ENCODE measurements around the gene GPR176.

GRCh38 chr15:39873978-39874377, 46.1 kb downstream of the GPR176 start:
- no peak for TF ChIP-seq FOXM1 (IDR thresholded peaks at IDR 0.05; ENCODE audit: low read depth)
- TF ChIP-seq CTCF (IDR thresholded peaks at IDR 0.05), result no peak
- no peak for TF ChIP-seq MAX (IDR thresholded peaks at IDR 0.05; ENCODE audit: low read depth)
- TF ChIP-seq MEF2A (IDR thresholded peaks at IDR 0.05; ENCODE audit: borderline replicate concordance, low read depth), result no peak
- TF ChIP-seq GATA2 (CRISPR knock-in tag; IDR thresholded peaks at IDR 0.05), result no peak
- TF ChIP-seq, protein P1, sequence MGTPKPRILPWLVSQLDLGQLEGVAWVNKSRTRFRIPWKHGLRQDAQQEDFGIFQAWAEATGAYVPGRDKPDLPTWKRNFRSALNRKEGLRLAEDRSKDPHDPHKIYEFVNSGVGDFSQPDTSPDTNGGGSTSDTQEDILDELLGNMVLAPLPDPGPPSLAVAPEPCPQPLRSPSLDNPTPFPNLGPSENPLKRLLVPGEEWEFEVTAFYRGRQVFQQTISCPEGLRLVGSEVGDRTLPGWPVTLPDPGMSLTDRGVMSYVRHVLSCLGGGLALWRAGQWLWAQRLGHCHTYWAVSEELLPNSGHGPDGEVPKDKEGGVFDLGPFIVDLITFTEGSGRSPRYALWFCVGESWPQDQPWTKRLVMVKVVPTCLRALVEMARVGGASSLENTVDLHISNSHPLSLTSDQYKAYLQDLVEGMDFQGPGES (IDR thresholded peaks at IDR 0.05; ENCODE audit: low read depth, low read length), result no peak
- TF ChIP-seq EZH2phosphoT487 (IDR thresholded peaks at IDR 0.05; ENCODE audit: borderline replicate concordance, low read depth), result no peak
- TF ChIP-seq REST (IDR thresholded peaks at IDR 0.05; ENCODE audit: low read depth, low read length), result no peak
- TF ChIP-seq TEAD4 (IDR thresholded peaks at IDR 0.05; ENCODE audit: borderline replicate concordance, insufficient read depth), result no peak
- no peak for TF ChIP-seq POLR2AphosphoS5 (IDR thresholded peaks at IDR 0.05; ENCODE audit: low read depth, low read length)
- TF ChIP-seq YY1 (IDR thresholded peaks at IDR 0.05; ENCODE audit: low read depth), result no peak
- TF ChIP-seq, protein P2, sequence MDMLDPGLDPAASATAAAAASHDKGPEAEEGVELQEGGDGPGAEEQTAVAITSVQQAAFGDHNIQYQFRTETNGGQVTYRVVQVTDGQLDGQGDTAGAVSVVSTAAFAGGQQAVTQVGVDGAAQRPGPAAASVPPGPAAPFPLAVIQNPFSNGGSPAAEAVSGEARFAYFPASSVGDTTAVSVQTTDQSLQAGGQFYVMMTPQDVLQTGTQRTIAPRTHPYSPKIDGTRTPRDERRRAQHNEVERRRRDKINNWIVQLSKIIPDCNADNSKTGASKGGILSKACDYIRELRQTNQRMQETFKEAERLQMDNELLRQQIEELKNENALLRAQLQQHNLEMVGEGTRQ (IDR thresholded peaks at IDR 0.05; ENCODE audit: borderline replicate concordance, low read depth, low read length), result no peak
- no peak for TF ChIP-seq FOSL2 (IDR thresholded peaks at IDR 0.05; ENCODE audit: borderline replicate concordance, low read depth)

All from SK-N-SH (cell line).